Stimulated activated CD4-positive, alpha-beta T cell treated with anti-CD3 and anti-CD28 coated beads, Interleukin-4, amount 100 ng/mL, for 24 hours (primary cell): ENCODE results near the gene NR1H4.
"Not testable (repeated sequence)": the region's sequence is repeated elsewhere in the genome, so short reads cannot be mapped to it uniquely, and the experiment has no call there.

Experiments
- DNase-seq: peaks from one replicate; pipeline ENCODE4 v3.0.0-alpha.2; 2020

NR1H4 gene

DNA sequence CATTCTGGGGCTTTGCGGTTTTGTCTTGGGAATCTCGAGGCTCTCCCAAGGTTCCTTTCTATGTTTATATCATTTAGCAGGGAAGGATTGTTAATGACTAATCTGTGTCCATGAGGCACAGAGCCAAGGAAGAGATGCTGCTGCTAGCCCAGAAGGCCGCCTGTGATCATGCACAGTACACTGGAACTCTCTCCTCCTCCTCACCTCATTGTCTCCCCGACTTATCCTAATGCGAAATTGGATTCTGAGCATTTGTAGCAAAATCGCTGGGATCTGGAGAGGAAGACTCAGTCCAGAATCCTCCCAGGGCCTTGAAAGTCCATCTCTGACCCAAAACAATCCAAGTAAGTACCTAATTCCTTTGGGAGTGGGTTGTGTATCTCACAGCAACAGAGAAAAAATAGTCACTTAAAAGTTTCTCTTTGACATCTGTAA is at the start of gene NR1H4:
Gene NR1H4 (plus strand): TSS at position 151 of the 435 bp plus-strand sequence. CDS start 19,458 bp downstream, outside the sequence.
- no peak for DNase-seq

- no peak for DNase-seq
Measured at GRCh38 chr12:100426145-100426544, 47.5 kb upstream of the NR1H4 start.

DNA sequence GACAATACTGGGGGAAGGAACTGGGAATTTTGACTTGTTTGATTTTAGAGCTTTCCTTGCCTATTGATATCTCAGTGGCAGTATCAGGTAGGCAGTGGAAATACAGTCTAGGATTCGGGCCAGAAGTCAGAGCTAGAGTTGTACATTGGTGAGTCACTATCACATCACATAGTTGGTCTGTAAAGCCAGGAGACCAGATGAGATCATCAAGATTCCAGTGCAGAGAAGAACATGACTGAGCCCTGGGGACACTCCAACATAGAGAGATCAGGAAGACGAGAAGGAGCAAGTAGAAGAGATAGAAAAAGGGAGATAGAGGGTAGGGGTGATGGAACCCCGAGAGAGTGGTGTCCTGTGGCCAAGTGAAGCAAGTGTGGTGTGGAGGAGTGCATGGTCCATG is 46.6 kb upstream of the NR1H4 start:
- DNase-seq = no peak

DNA sequence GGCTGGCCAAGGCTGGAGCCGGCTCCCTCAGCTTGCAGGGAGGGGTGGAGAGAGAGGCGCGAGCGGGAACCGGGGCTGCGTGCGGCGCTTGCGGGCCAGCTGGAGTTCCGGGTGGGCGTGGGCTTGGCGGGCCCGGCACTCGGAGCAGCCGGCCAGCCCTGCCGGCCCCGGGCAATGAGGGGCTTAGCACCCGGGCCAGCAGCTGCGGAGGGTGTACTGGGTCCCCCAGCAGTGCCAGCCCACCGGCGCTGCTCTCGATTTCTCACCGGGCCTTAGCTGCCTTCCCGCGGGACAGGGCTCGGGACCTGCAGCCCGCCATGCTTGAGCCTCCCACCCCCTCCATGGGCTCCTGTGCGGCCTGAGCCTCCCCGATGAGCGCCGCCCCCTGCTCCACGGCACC is 43.4 kb upstream of the NR1H4 start:
- DNase-seq = not testable (repeated sequence)

DNA sequence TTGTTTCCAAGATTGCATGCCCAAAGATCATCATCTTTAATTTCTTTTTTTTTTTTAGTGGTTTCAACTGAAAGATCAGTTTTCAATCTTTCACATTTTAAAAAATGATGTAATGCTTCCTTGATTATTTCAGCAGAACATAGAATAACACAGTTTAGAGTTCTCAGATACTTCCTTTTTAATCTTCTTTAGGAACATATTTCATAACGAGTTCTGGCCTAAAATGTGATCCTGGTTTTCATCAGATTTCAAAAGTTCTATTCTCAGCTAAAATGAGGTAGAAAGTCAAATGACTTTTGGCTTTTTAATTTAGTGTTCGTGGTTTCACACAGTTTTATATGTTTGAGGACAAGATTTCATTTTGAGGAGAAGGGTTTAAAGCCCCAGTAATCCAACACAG is 40.0 kb upstream of the NR1H4 start:
- no peak for DNase-seq

DNA sequence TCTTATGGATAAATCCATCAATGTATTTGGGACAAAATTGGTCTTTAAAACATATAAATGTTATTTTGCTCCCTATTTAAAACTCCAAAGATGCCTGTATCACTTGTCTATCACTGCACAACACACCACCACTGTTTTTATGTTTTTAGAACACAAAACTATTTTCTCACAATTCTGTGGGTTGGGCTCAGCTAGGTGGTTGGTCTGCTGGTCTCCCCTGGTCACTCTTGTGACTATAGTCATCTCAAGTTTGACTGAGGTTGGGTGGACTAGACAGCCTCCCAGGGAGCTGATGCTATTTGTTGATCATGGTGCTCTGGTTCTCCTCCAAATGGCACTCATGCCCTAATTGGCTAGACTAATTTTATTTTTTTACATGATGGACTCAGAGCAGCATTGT is 39.5 kb upstream of the NR1H4 start:
- DNase-seq = no peak

DNA sequence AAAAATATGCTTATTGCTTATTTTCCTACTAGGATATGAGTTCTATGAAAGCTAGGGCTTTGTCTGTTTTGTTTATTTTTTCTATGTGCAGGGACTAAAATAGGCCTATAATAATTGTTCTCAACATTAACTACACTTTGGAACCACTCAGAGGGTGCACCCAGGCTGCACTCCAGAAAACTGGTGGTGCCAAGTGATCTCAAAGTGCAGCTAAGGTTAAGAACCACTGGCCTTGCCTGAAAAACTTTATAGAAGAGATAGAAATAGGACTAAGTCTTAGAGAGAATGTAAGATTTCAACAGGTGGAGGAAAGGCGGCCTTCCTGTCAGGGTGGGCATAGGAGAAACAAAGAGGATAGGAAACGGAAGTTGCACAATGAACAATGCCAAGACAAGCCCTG is 37.7 kb upstream of the NR1H4 start:
- DNase-seq = no peak

- no peak for DNase-seq
Measured at GRCh38 chr12:100437038-100437841, 36.4 kb upstream of the NR1H4 start.

- no peak for DNase-seq
Measured at GRCh38 chr12:100439797-100440196, 33.9 kb upstream of the NR1H4 start.

DNA sequence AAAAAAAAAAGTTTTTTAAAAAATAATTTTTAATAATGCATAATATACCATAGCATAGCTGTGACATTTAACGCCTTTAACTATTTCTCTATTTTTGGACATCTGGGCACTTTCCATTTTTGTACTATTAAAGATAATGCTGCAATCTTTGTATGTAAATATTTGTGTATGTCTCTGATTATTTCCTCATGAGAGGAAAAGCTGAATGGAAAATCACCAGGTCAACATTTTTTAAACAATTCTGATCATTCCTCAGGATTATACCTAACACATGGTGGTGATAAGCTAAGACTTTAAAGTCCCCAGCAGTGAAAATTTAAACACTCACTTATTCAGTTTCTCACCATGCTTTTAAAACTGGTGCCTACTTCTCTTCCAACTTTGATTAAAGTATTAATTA is 31.3 kb upstream of the NR1H4 start:
- DNase-seq = no peak

DNA sequence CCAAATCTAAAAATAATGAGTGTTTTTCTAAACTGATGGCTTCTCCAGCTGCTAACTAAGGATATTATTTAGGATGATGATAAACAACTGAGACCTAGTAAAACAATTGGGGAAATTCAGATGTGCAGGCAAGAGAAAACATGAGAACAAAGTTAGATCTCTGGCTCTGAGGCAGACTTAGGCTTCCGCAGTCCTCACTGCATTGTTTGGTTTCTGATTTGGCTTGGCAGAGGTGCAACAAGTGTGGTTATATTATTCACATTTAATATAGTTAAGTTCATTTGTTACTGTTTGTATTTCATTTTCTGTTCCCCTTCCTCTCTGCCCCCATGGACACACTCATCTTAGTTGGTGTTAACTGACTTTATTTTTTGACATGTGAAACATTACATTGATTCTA is 30.2 kb upstream of the NR1H4 start:
- no peak for DNase-seq

DNA sequence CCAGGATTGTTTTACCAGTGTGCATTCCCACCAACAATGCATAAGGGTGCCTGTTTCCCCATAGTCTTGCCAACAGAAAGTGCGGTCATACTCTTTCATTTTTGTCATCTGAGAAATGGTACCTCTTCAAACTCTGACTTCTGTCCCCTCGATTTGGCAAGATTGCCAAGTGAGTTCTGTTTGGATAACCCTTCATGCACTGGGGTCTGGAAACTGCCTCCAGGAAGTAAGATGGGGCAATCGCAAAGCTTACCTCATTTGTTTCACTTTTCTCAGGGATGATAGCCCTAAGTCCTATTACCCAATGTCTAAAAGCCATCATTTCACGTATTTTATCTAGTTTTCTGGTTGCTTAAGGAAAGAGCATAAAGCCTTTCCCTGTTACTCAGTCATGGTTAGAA is 28.6 kb upstream of the NR1H4 start:
- DNase-seq = no peak

GRCh38 chr12:100447381-100447780 is 26.3 kb upstream of the NR1H4 start:
- no peak for DNase-seq

- no peak for DNase-seq
Measured at GRCh38 chr12:100448656-100449055, 25.0 kb upstream of the NR1H4 start.

DNA sequence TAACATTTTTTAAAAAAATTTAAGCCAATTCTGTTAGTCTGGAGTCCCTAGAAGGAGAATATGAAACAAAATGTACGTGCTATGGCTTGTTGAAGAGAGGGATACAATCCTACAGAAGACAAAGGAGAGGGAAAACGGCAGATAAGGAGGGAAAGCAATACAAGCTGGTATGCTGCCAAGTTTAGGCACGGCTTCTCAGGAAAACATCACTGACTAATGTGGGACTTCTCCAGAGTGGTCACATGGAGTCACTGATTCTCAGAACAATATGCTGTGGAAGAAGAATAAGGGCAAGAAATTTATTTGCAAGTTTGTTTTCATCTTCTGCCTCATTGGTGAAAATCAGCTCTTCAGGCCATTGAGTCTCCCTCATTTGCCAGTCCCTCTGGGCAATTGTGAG is 22.9 kb upstream of the NR1H4 start:
- DNase-seq = no peak

- DNase-seq = no peak
Measured at GRCh38 chr12:100453951-100454350, 19.7 kb upstream of the NR1H4 start.

DNA sequence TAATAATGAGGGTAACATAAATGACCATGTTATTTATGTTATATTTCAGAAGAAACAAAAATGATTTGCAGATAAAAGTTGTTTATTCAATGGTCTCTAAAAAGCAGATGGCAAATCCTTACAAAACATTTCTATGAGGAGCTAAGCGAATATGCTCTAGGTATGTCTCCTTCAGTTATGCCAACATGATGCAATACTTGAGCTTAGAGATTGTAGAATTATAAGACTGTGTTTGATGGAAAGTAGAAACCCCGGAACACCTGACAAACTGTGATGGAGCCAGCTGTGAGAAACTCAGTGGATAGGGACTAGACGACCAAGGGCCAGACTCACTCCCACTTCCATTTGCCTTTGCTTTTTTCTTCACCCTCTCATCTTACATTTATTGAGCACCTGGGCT is 17.8 kb upstream of the NR1H4 start:
- no peak for DNase-seq

- DNase-seq = no peak
Measured at GRCh38 chr12:100458191-100458590, 15.5 kb upstream of the NR1H4 start.

GRCh38 chr12:100460702-100461101 is 13.0 kb upstream of the NR1H4 start:
- no peak for DNase-seq

GRCh38 chr12:100461330-100461973 is 12.2 kb upstream of the NR1H4 start:
- no peak for DNase-seq

DNA sequence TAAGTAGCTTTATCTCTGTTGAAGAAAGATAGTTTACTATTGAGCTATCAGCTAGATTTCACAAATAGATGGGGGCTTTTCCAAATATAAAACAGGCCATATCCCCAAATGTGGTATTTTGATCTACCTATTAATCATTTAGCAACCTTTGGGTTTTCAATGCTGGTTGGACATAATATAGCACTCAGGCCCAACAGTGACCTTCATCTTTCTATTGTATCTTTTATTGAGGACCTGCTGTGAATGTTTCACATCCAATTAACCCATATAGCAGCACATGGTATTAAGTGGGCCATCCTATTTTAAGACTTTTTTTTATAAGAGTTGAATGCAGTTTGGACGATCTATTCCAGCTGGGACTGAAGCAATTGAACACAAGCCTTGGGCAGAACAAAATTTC is 10.0 kb upstream of the NR1H4 start:
- no peak for DNase-seq

GRCh38 chr12:100464529-100464928 is 9.1 kb upstream of the NR1H4 start:
- no peak for DNase-seq

- no peak for DNase-seq
Measured at GRCh38 chr12:100468126-100468525, 5.5 kb upstream of the NR1H4 start.

- DNase-seq = no peak
Measured at GRCh38 chr12:100472325-100472724, 1.3 kb upstream of the NR1H4 start.
